H1 (cell line): ENCODE data around the gene CSF3.

Experiments used
- CREB1 ChIP-seq: IDR thresholded peaks from 2 replicates; pipeline ENCODE4 v1.6.1; 2012; ENCODE audit warnings: inconsistent platforms
- CTCF ChIP-seq, 3 experiments: IDR thresholded peaks; 1 replicate in 2 of 3; 2 replicates in 1 of 3; pipeline versions ENCODE4 v1.5.1 to v1.6.1; 2011; ENCODE audit warnings: low read length in 3 of 3, mild to moderate bottlenecking in 3 of 3, inconsistent platforms in 2 of 3, low read depth in 1 of 3, moderate library complexity in 1 of 3; ENCODE audit not compliant: insufficient read depth in 1 of 3; ENCODE audit errors: control extremely low read depth in 1 of 3
- EZH2 ChIP-seq: fragments of 200-600 bp; sonication (generic); IDR thresholded peaks from 2 replicates; pipeline ENCODE4 v1.7.1; 2012; ENCODE audit warnings: low read depth, mild to moderate bottlenecking, moderate library complexity, low read length, inconsistent platforms; ENCODE audit not compliant: severe bottlenecking
- GABPA ChIP-seq: IDR thresholded peaks from 2 replicates; pipeline ENCODE4 v1.6.1; 2011; ENCODE audit warnings: mild to moderate bottlenecking, low read length, moderate library complexity, borderline replicate concordance; ENCODE audit not compliant: insufficient read depth
- NRF1 ChIP-seq: IDR thresholded peaks from 2 replicates; pipeline ENCODE4 v1.6.1; 2011; ENCODE audit warnings: mild to moderate bottlenecking, low read depth, low read length, improper control_type of control experiment
- POLR2A ChIP-seq, 2 experiments: IDR thresholded peaks; 1 replicate in 1 of 2; 2 replicates in 1 of 2; pipeline ENCODE4 v1.6.1; 2011; ENCODE audit warnings: low read depth in 2 of 2, low read length in 2 of 2, mild to moderate bottlenecking in 2 of 2; ENCODE audit errors: control extremely low read depth in 1 of 2
- TAF1 ChIP-seq: IDR thresholded peaks from 2 replicates; pipeline ENCODE4 v1.6.1; 2011; ENCODE audit warnings: mild to moderate bottlenecking, low read depth, low read length

- TF ChIP-seq GABPA: no peak
- TF ChIP-seq POLR2A (IDR thresholded peaks at IDR 0.05; ENCODE audit: control extremely low read depth in 1 of 2, low read depth in 2 of 2, low read length in 2 of 2): no peak
- TF ChIP-seq CREB1: no peak
- no peak for TF ChIP-seq CTCF (IDR thresholded peaks at IDR 0.05; ENCODE audit: control extremely low read depth in 1 of 3, insufficient read depth in 1 of 3, low read depth in 1 of 3, low read length in 3 of 3)
- no peak for TF ChIP-seq NRF1
- TF ChIP-seq EZH2: no peak
- no peak for TF ChIP-seq TAF1
Observed at GRCh38 chr17:40033339-40033738, 18.1 kb downstream of the CSF3 start.
